SK-N-SH treated with all-trans-retinoic acid at 6 μM for 48 hours (cell line): Measurements from ENCODE around the gene GRIK2.

Experiments used
- ATAC-seq: fragments of 200-7000 bp; cut with Tn5 transposase; 3 replicates; pipeline ENCODE4 v1.9.1; 2020; ENCODE audit warnings: mild to moderate bottlenecking, moderate library complexity
- ARNTL ChIP-seq: fragments of 450-650 bp; formaldehyde crosslinking; IDR thresholded peaks from 2 replicates; pipeline ENCODE4 v1.5.0; 2020; ENCODE audit warnings: low read depth, mild to moderate bottlenecking, moderate library complexity, borderline replicate concordance
- BACH2 ChIP-seq: fragments of 250-450 bp; sonication (Bioruptor Pico); IDR thresholded peaks from 2 replicates; pipeline ENCODE4 v1.9.0; 2021; ENCODE audit warnings: mild to moderate bottlenecking, borderline replicate concordance
- CREB5 ChIP-seq: fragments of 250-450 bp; sonication (Bioruptor Pico); IDR thresholded peaks from 2 replicates; pipeline ENCODE4 v1.5.1; 2020; ENCODE audit warnings: low read depth, mild to moderate bottlenecking, moderate library complexity
- CSDC2 ChIP-seq: fragments of 250-450 bp; sonication (Bioruptor Pico); IDR thresholded peaks from 2 replicates; pipeline ENCODE4 v1.5.0; 2020; ENCODE audit warnings: mild to moderate bottlenecking, moderate library complexity
- CSRNP3 ChIP-seq: fragments of 250-450 bp; sonication (Bioruptor Pico); IDR thresholded peaks from 2 replicates; pipeline ENCODE4 v1.5.1; 2021; ENCODE audit warnings: mild to moderate bottlenecking, moderate library complexity
- ESRRG ChIP-seq: fragments of 250-450 bp; sonication (Bioruptor Pico); IDR thresholded peaks from 2 replicates; pipeline ENCODE4 v1.6.1; 2021; ENCODE audit warnings: mild to moderate bottlenecking
- GLIS3 ChIP-seq: fragments of 250-450 bp; sonication (Bioruptor Pico); IDR thresholded peaks from 2 replicates; pipeline ENCODE4 v1.5.0; 2020; ENCODE audit warnings: mild to moderate bottlenecking, moderate library complexity
- ISL1 ChIP-seq: fragments of 250-450 bp; sonication (Bioruptor Pico); IDR thresholded peaks from 2 replicates; pipeline ENCODE4 v2.1.2; 2022; ENCODE audit warnings: mild to moderate bottlenecking, moderate library complexity
- OSR1 ChIP-seq: fragments of 250-450 bp; sonication (Bioruptor Pico); IDR thresholded peaks from 2 replicates; pipeline ENCODE4 v1.8.0; 2022; ENCODE audit warnings: moderate library complexity, mild to moderate bottlenecking, inconsistent platforms
- PPARA ChIP-seq: fragments of 250-450 bp; sonication (Bioruptor Pico); IDR thresholded peaks from 2 replicates; pipeline ENCODE4 v1.5.0; 2020; ENCODE audit warnings: mild to moderate bottlenecking, borderline replicate concordance
- RARB ChIP-seq: fragments of 250-450 bp; sonication (Bioruptor Pico); IDR thresholded peaks from 2 replicates; pipeline ENCODE4 v1.8.0; 2021; ENCODE audit warnings: mild to moderate bottlenecking, moderate library complexity
- SNAI2 ChIP-seq: fragments of 250-450 bp; sonication (Bioruptor Pico); IDR thresholded peaks from 2 replicates; pipeline ENCODE4 v1.5.0; 2020; ENCODE audit warnings: mild to moderate bottlenecking, moderate library complexity
- TCF4 ChIP-seq: fragments of 250-450 bp; sonication (Bioruptor Pico); IDR thresholded peaks from 2 replicates; pipeline ENCODE4 v1.8.0; 2021; ENCODE audit warnings: mild to moderate bottlenecking, moderate library complexity, borderline replicate concordance
- TOX ChIP-seq: fragments of 250-450 bp; sonication (Bioruptor Pico); IDR thresholded peaks from 2 replicates; pipeline ENCODE4 v1.8.0; 2021; ENCODE audit warnings: mild to moderate bottlenecking, moderate library complexity, borderline replicate concordance
- ZC3H10 ChIP-seq: fragments of 250-450 bp; sonication (Bioruptor Pico); IDR thresholded peaks from 2 replicates; pipeline ENCODE4 v1.5.1; 2021; ENCODE audit warnings: mild to moderate bottlenecking, moderate library complexity
- ZNF565 ChIP-seq: fragments of 450-650 bp; formaldehyde crosslinking; conservative IDR thresholded peaks from 2 replicates; pipeline ENCODE4 v1.5.0; 2020; ENCODE audit warnings: low read depth, mild to moderate bottlenecking, moderate library complexity
- ZNF70 ChIP-seq: fragments of 450-650 bp; formaldehyde crosslinking; IDR thresholded peaks from 2 replicates; pipeline ENCODE4 v1.5.0; 2020; ENCODE audit warnings: mild to moderate bottlenecking, moderate library complexity
- ZNF8 ChIP-seq: fragments of 450-650 bp; formaldehyde crosslinking; IDR thresholded peaks from 2 replicates; pipeline ENCODE4 v1.5.0; 2020; ENCODE audit warnings: mild to moderate bottlenecking, moderate library complexity
- TF ChIP-seq, protein P1 (sequence below): fragments of 250-450 bp; sonication (Bioruptor Pico); IDR thresholded peaks from 2 replicates; pipeline ENCODE4 v1.8.0; 2021; ENCODE audit warnings: low read depth, mild to moderate bottlenecking, moderate library complexity, borderline replicate concordance
- TF ChIP-seq, protein P2 (sequence below): fragments of 250-450 bp; sonication (Bioruptor Pico); IDR thresholded peaks from 2 replicates; pipeline ENCODE4 v1.5.0; 2020; ENCODE audit warnings: mild to moderate bottlenecking, moderate library complexity
- TF ChIP-seq, protein P3 (sequence below): fragments of 250-450 bp; sonication (Bioruptor Pico); IDR thresholded peaks from 2 replicates; pipeline ENCODE4 v1.8.0; 2020; ENCODE audit warnings: mild to moderate bottlenecking, moderate library complexity, borderline replicate concordance

Gene GRIK2

GRCh38 chr6:101840100-101840499 lies 446.6 kb downstream of the GRIK2 start:
- TF ChIP-seq OSR1, result no peak
- no peak for TF ChIP-seq ARNTL (CRISPR knock-in tag)
- TF ChIP-seq CSRNP3 (CRISPR knock-in tag), result no peak
- TF ChIP-seq CSDC2 (CRISPR knock-in tag), result no peak
- TF ChIP-seq PPARA (CRISPR knock-in tag), result no peak
- no peak for TF ChIP-seq SNAI2 (CRISPR knock-in tag)
- no peak for TF ChIP-seq ZNF565 (CRISPR knock-in tag)
- no peak for TF ChIP-seq RARB
- TF ChIP-seq ISL1 (CRISPR knock-in tag), result no peak
- TF ChIP-seq ZNF8 (CRISPR knock-in tag), result no peak
- no peak for TF ChIP-seq ESRRG (CRISPR knock-in tag)
- no peak for TF ChIP-seq BACH2 (CRISPR knock-in tag)
- TF ChIP-seq, protein P1, sequence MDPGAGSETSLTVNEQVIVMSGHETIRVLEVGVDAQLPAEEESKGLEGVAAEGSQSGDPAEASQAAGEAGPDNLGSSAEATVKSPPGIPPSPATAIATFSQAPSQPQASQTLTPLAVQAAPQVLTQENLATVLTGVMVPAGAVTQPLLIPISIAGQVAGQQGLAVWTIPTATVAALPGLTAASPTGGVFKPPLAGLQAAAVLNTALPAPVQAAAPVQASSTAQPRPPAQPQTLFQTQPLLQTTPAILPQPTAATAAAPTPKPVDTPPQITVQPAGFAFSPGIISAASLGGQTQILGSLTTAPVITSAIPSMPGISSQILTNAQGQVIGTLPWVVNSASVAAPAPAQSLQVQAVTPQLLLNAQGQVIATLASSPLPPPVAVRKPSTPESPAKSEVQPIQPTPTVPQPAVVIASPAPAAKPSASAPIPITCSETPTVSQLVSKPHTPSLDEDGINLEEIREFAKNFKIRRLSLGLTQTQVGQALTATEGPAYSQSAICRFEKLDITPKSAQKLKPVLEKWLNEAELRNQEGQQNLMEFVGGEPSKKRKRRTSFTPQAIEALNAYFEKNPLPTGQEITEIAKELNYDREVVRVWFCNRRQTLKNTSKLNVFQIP (CRISPR knock-in tag), result no peak
- no peak for TF ChIP-seq ZC3H10
- no peak for TF ChIP-seq CREB5 (CRISPR knock-in tag)
- TF ChIP-seq, protein P2, sequence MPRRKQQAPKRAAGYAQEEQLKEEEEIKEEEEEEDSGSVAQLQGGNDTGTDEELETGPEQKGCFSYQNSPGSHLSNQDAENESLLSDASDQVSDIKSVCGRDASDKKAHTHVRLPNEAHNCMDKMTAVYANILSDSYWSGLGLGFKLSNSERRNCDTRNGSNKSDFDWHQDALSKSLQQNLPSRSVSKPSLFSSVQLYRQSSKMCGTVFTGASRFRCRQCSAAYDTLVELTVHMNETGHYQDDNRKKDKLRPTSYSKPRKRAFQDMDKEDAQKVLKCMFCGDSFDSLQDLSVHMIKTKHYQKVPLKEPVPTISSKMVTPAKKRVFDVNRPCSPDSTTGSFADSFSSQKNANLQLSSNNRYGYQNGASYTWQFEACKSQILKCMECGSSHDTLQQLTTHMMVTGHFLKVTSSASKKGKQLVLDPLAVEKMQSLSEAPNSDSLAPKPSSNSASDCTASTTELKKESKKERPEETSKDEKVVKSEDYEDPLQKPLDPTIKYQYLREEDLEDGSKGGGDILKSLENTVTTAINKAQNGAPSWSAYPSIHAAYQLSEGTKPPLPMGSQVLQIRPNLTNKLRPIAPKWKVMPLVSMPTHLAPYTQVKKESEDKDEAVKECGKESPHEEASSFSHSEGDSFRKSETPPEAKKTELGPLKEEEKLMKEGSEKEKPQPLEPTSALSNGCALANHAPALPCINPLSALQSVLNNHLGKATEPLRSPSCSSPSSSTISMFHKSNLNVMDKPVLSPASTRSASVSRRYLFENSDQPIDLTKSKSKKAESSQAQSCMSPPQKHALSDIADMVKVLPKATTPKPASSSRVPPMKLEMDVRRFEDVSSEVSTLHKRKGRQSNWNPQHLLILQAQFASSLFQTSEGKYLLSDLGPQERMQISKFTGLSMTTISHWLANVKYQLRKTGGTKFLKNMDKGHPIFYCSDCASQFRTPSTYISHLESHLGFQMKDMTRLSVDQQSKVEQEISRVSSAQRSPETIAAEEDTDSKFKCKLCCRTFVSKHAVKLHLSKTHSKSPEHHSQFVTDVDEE, result no peak
- TF ChIP-seq ZNF70 (CRISPR knock-in tag), result no peak
- TF ChIP-seq, all 23 proteins: peak for 0
- ATAC-seq, result no peak

- ATAC-seq, result no peak
- TF ChIP-seq CSDC2 (CRISPR knock-in tag), result no peak
- no peak for TF ChIP-seq OSR1
- no peak for TF ChIP-seq SNAI2 (CRISPR knock-in tag)
These were observed 451.7 kb downstream of the GRIK2 start for GRCh38 chr6:101845172-101845571.

GRCh38 chr6:101845621-101846020 lies 452.1 kb downstream of the GRIK2 start:
- TF ChIP-seq ZNF70 (CRISPR knock-in tag), result no peak
- TF ChIP-seq, protein P2, result no peak
- TF ChIP-seq RARB, result no peak
- TF ChIP-seq ESRRG (CRISPR knock-in tag), result no peak
- no peak for TF ChIP-seq BACH2 (CRISPR knock-in tag)
- no peak for TF ChIP-seq TOX
- TF ChIP-seq, protein P3, sequence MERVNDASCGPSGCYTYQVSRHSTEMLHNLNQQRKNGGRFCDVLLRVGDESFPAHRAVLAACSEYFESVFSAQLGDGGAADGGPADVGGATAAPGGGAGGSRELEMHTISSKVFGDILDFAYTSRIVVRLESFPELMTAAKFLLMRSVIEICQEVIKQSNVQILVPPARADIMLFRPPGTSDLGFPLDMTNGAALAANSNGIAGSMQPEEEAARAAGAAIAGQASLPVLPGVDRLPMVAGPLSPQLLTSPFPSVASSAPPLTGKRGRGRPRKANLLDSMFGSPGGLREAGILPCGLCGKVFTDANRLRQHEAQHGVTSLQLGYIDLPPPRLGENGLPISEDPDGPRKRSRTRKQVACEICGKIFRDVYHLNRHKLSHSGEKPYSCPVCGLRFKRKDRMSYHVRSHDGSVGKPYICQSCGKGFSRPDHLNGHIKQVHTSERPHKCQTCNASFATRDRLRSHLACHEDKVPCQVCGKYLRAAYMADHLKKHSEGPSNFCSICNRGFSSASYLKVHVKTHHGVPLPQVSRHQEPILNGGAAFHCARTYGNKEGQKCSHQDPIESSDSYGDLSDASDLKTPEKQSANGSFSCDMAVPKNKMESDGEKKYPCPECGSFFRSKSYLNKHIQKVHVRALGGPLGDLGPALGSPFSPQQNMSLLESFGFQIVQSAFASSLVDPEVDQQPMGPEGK (CRISPR knock-in tag), result no peak
- no peak for TF ChIP-seq PPARA (CRISPR knock-in tag)
- TF ChIP-seq SNAI2 (CRISPR knock-in tag), result no peak
- no peak for TF ChIP-seq TCF4 (CRISPR knock-in tag)
- TF ChIP-seq GLIS3 (CRISPR knock-in tag), result no peak
- TF ChIP-seq CREB5 (CRISPR knock-in tag), result no peak
- TF ChIP-seq ZNF8 (CRISPR knock-in tag), result no peak
- no peak for ATAC-seq
